RWPE1 (cell line): ENCODE results near the gene FYCO1.

ENCODE experiments used
- CTCF ChIA-PET: fragments of 350-600 bp; sonication (Branson Sonifier 250); formaldehyde crosslinking; extraction: SDS; loops from one replicate; lab custom pipeline; 2021; lab: Yijun Ruan, JAX
- POLR2A ChIA-PET: fragments of 400-600 bp; formaldehyde crosslinking; extraction: SDS; loops from one replicate; lab custom pipeline; 2020; ENCODE audit warnings: antibody characterized with exemption; ENCODE audit not compliant: low non-redundant PET; lab: Yijun Ruan, JAX
- DNase-seq: peaks from one replicate; pipeline ENCODE4 v3.0.0; 2012; ENCODE audit warnings: low spot score
- H3K27ac ChIP-seq: fragments of 450-650 bp; 2 replicates; pipeline ENCODE4 v1.5.1; 2017
- TF ChIP-seq, protein P1 (sequence below): fragments of 450-650 bp; conservative IDR thresholded peaks from 2 replicates; pipeline ENCODE4 v1.5.1; 2017; ENCODE audit warnings: low read depth, mild to moderate bottlenecking

The FYCO1 gene

DNA sequence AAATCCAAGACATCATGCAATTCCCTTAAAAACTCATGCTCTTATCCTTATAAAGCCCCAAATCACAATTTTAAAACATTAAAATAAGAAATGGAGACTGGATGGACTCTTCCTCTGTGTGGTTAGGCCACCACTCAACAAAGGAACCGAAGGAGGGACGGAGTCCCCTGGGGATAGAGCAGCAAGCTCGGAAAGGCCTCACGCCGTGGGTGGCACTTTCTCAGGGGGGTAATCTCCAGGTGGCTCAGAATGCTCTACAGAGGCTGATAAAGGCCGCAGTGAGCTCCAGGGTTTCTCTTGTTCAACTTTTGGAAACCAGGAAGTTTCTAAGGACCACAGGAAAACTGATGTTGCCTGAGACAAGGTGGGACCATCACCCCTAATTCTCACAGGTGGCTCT, 86.1 kb downstream of the FYCO1 start:
- no peak for DNase-seq
- TF ChIP-seq, protein P1, sequence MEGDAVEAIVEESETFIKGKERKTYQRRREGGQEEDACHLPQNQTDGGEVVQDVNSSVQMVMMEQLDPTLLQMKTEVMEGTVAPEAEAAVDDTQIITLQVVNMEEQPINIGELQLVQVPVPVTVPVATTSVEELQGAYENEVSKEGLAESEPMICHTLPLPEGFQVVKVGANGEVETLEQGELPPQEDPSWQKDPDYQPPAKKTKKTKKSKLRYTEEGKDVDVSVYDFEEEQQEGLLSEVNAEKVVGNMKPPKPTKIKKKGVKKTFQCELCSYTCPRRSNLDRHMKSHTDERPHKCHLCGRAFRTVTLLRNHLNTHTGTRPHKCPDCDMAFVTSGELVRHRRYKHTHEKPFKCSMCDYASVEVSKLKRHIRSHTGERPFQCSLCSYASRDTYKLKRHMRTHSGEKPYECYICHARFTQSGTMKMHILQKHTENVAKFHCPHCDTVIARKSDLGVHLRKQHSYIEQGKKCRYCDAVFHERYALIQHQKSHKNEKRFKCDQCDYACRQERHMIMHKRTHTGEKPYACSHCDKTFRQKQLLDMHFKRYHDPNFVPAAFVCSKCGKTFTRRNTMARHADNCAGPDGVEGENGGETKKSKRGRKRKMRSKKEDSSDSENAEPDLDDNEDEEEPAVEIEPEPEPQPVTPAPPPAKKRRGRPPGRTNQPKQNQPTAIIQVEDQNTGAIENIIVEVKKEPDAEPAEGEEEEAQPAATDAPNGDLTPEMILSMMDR, result no peak
- no peak overlapping the region for H3K27ac ChIP-seq
- POLR2A ChIA-PET, result no interaction called here
- CTCF ChIA-PET, result no interaction called here

DNA sequence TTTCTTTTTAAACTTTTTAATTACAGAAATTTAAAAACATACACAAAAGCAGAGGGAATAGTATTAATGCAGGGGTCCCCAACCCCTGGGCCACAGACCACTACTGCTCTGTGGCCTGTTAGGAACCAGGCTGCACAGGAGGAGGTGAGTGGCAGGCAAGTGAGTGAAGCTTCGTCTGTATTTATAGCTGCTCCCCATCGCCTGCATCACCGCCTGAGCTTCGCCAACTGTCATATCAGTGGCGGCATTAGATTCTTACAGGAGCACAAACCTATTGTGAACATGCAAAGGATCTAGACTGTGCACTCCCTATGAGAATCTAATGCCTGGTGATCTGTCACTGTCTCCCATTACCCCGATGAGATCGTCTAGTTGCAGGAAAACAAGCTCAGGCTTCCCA, 86.9 kb downstream of the FYCO1 start:
- no peak for DNase-seq
- TF ChIP-seq, protein P1, result no peak
- ChIA-PET POLR2A (no interaction called here), CTCF (interaction anchor here (0.6 kb wide), 1 partner anchor 721 kb away, joined by 3 read pairs; no protein-coding TSS in a partner anchor)
- H3K27ac ChIP-seq, result no peak overlapping the region

DNA sequence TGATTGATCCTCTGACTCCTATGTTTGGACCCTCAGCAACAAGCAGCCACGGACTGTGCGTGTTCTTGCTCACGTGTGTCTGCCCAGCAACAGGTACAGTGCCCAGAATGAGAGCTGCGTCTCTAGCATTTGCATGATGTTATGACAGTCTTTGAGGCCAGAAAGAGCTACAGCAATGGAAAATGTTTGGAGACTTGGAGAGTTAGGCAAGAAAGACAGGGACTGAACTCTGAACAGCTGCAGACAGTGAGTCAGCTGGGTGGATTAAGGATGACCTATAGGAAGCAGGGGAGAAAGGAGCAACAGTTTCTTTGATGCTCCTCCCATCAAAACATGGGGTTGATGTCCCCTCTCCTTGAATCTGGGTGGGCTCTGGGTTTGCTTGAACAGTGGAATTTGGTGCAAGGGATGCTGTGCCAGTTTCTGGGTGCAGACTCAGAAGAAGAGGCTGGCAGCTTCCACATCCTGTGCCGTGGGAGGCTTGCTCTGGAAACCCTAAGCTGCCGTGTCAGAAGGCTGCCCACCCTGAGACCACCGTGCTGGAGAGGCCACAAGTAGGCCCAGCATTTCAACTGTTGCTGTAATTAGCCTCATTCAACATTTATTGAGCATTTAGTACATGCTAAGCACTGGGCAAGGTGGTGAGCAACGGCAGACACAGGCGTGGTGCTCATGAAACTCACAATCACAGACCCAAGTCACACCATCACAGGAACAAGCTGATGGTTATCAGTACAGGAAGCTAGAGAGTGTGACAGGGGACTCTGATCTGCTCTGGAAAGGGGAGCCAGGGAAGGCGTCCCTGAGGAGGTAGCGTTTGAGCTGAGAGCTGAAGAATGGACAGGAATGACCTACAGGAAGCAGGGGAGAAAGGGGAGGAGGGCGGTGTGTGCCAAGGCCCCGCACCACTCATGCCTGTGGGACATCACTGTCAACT, 87.6 kb downstream of the FYCO1 start:
- ChIA-PET CTCF (interaction anchor here (0.6 kb wide), 1 partner anchor 722 kb away, joined by 3 read pairs; no protein-coding TSS in a partner anchor), POLR2A (no interaction called here)
- no peak overlapping the region for H3K27ac ChIP-seq
- TF ChIP-seq, protein P1, result no peak
- no peak for DNase-seq

DNA sequence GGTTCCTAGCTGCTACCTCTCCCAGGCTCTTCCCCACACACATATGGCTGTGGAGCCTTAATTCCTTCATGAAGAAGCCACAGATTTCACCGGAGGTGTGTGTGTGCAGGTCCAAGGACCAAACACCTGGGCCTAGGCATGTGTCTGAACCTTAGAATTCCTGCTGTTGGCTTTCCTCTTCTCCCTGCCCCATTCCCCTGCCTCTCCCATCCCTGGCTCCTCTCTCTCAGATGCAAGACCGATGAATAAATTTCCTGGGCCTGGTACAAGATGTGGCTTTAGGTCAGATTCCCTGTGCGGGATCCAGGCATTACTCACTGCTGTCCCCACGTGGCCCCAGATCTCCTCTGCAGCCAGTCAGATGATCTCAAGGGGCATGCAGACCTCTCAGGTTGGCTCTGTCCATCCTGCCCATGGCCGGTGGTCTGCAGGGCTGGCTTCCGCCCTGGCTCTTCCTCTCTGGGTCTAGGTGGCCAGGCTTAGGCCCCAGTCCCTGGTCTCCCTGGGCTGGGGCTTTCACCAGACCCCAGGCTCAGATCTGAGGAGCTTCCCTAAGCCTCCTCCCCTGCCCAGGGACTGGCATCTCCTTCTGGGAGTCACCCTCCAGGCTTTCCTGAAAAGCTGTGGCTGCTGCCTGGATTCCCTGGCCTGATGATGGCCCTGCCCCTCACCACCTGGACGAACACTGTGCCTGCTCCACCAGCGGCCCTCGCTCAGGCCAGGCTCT, 88.8 kb downstream of the FYCO1 start:
- H3K27ac ChIP-seq, result no peak overlapping the region
- DNase-seq, result no peak
- POLR2A ChIA-PET, result no interaction called here
- TF ChIP-seq, protein P1, result no peak; the same call in 1 of the 2 replicates
- CTCF ChIA-PET, result interaction anchor here (0.6 to 0.7 kb wide), 2 partner anchors 20 to 22 kb away, joined by 3 read pairs; partner anchors contain the start of gene CCR9

DNA sequence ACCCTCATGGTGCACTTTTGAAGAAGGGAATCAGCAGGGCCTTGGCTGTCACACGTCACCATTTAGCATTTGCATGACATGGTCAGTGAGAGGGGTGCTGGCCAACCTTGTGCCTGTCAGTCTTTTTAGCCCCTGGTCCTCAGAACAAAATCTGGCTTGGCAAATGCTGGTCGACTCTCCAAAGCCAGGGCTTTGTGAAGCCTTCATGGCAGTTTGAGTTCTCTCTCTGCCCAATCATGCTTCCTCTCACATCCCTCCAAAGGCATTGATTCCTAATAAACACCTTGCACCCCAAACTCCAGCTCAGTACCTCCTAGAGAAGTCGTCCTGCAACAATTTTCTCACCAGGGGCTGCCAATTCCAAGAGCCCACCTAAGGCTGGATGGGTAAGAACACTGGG, 89.9 kb downstream of the FYCO1 start:
- TF ChIP-seq, protein P1, result no peak
- DNase-seq, result no peak
- POLR2A ChIA-PET, result no interaction called here
- CTCF ChIA-PET, result no interaction called here
- H3K27ac ChIP-seq, result no peak overlapping the region

DNA sequence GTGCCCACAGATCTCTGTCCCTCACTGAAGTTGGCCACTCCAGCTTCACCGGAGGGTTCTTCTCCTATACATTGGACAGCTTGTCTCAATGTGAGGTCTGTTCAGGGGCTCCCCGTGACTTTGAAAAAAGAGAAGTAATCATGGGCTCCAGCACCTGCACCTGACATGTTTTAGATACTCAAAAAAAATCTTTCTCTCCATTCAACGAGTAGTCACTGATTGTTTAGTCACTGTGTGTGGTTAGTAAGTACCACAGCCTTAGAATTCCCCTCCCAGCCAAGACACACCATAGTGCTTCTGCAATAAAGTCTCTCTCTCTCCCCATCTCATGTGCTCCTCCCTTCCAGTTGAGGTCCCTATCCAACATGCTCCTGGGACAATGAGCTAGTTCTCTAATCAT, 90.7 kb downstream of the FYCO1 start:
- POLR2A ChIA-PET, result no interaction called here
- CTCF ChIA-PET, result no interaction called here
- H3K27ac ChIP-seq, result no peak overlapping the region
- TF ChIP-seq, protein P1, result no peak
- DNase-seq, result no peak
